ENCODE results near the gene SLC22A16.

DNA sequence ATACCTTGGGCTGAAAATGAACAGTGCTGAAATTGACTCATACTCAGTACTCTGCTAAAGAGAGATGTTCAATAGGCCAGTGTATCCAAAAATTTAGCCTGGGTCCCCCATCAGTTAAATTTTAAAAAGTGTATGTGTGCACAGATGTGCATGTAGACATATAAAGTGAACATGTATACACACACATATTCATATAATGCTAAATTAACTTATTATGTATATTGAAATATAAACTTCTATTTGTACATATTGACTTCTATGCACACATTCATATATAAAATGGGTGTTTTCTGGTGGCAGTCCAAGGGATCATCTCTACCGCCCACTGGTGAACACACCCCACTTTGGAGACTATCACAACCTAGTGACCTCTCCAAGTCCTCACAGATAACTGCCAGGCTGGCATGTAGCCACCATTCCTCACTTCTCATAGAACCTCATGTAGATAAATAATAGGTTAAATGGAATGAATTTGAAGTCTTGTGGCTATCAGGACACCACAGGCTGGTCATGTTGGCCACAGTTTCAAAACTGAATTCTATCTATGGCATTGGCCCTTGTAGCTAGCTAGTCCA, 8.8 kb downstream of the SLC22A16 start:
- TF ChIP-seq CTCF (IDR thresholded peaks at IDR 0.05) = no peak
- no peak for TF ChIP-seq POLR2A (IDR thresholded peaks at IDR 0.05)
